ENCODE measurements around the gene ADM.

The ADM gene

DNA sequence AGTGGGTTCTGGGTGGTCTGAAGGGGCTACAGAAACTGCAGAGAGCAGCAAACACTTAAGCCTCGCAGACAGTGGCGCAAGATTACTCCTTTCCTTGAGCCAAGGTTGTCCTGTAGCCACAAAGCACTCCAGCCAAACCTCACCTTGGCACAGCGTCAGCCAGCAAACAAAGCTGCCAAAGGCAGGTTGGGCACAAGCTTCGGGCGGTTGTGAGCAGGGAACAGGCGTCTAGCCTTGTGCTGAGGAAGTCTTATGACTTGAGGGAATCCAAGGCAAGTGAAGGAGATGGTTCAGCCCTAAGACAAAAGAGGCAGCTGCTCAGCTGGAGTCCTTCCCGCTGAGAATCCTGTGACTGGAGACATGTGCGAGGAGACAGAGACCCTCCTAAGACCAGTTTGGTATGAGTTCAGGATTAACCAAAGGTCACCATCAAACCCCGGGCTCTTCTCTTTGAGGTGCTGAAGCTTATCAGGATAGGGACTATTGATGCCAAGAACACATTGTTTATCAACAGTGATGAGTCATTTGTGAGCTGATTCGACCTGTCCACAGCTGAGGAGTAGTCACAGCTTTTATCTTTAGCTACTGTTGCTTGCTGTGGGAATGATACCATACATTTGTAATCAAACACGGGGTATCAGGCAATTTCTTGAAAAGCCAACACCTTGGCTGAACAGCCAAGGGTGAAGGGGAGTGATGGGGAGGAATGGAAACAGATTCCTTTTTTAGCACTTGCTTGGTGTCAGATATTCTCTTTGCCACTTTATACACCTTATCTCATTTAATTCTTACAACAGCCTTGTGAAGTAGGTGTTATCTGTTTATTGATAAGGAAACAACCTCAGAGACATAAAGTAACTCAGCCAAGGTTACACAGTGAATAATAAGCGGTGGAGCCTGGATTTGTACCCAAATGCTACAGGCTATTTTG is 4.6 kb downstream of the ADM start:
- DNase-seq (ENCODE audit: low spot score), result peak; percentile 45

DNA sequence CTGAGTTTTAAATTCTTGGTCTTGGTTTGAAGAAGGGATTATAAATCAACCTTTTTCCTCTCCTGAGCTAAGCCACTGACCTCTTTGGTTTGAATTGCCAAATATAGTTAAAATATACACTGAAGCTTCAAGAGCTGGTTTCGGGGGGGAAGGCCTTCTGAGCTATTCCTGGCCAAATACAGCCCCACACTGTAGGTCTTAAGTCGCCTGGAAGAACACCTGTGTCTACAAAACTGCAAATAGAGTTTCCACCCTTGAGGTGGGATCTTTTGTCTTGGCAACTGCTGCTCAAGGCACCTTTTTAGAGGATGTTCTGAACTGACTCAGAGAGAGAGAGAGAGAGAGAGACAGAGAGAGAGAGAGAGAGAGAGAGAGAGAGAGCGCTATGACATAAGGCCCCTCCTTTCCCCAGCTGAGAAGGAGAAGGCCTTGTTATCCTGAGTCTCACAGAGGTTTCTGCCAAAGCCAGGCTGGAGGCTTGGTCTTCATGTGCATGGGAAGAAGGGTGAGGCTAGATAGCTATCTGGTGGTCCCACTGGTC is 5.5 kb downstream of the ADM start:
- no peak for DNase-seq (ENCODE audit: low spot score)

DNA sequence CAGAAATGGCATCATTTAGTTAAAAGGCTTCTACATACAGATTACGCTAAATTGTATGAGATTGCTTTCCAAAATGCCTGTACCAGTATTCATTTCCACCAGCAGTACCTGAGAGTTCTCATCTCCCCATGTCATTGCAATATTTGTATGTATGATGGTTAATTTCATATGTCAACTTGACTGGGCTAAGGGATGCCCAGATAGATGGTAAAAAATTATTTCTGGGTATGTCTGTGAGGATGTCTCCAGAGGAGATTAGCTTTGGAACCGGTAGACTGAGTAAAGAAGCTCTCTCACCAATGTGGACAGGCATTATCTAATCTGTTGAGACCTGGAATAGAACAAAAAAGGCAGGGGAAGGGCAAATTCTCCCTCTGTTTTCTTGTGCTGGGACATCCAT is 6.9 kb downstream of the ADM start:
- DNase-seq (ENCODE audit: low spot score), result no peak

DNA sequence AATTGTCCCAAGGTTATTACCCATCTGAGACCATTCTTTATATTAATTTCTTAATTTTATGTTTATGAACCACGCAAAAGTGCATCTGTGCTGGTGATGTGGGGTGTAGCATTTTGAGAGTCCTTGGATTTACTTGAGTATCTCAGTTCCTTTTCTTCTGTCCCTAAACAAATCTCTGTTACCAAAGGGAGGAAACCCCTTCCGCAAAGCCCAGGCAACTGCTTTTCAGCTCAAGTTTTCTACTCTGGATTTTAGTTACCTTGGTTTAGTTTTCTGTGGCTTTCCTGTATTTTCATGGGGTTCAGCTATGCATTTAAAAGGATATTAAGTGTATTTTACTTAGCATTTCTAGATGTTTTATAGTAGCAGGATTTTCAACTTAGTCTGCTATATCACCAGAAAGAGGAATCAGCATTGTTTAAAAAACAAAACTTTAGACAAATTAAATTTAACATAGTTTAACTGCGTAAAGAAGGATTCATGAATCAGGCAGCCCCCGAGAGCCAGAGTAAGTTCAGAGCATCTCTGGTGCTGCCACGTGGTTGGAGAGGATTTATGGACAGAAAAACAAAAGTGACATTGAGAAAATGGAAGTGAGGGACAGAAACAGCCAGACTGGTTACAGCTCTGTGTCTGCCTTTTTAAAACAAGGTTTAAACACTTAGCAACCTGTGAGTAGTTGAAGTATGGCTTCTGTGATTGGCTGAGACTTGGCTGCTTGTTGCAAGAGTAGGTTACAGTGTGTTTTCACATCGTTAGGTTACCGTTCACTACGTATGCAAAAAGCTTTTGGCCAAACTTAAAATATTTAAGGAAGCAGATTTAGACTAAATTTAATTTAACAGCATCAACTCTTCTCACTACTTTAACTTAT is 9.6 kb downstream of the ADM start:
- DNase-seq (ENCODE audit: low spot score), result no peak

DNA sequence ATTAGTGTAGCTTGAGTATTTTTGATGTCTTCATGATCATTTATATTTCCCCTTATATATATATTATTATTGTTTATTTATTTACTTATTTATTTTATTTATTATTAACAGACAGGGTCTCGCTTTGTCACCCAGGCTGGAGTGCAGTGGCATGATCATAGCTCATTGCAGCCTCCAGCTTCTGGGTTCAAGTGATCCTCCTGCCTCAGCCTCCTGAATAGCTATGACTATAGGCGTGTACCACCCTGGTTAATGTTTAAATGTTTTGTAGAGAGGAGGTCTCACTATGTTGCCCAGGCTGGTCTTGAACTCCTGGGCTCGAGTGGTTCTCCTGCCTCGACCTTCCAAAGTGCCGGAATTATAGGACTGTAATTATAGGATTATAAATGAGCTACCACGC is 10.2 kb downstream of the ADM start:
- DNase-seq (ENCODE audit: low spot score), result no peak

DNA sequence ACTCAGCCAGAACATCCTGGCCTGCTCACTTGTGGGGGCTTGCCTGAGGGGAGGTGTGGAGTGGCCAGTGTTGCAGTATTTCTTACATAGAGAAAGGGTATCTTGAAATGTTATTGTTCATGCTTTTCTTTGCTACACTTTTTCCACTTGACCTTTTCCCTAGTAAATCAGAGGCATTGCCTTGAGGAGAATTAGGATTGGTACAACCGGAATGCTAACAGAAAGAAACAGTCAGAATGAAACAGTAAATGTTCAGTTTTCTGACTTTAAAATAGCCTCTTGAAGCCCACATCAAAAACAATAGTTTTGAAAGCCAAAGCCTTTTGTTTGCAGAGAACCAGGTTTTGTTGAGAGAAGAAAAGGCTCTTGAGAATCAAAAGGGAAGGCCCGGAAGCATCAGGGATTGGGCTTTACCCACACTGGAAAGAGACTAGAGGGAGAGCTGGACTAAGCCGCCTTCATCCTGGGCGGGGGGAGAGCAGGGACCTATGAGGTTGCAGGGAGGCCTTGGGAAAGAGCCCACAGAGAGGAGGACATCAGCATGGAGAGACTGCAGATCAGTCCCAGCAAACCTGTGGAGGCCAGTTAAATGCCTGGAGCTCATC is 12.4 kb downstream of the ADM start:
- no peak for DNase-seq (ENCODE audit: low spot score)

DNA sequence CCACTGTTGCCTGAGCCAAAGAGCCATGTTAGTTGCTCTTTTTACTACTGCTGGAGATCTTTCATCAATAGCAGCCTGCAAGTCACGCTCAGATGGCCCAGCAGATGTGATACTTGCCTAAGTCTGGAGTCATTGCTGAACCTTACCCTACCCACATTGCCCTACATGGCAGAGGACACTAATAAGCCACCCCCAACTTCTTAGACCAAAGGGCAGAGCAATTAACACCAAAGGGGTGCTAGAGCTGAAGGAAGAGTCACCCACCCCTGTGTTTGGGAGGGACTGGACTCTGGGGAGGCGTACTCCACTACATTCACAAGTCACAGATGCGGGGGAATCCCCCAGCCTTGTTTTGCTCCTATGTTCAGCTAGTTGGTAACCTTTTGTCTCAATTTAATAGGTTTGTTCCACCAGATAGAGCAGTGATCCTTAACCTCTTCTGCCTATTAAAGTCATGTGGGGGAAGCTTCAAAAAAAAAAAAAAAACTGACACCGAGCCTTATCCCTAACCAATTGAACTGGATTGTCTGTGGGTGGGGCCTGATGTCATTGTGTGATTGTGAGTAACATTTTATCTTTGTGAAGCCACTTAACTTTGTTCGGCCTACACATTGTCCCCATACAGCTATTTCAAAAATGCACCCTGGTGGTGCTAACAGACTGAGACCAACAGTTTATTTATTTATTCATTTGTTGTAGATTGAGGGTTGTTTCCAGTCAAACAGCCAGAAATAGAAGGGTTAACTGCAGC is 13.1 kb downstream of the ADM start:
- no peak for DNase-seq (ENCODE audit: low spot score)

DNA sequence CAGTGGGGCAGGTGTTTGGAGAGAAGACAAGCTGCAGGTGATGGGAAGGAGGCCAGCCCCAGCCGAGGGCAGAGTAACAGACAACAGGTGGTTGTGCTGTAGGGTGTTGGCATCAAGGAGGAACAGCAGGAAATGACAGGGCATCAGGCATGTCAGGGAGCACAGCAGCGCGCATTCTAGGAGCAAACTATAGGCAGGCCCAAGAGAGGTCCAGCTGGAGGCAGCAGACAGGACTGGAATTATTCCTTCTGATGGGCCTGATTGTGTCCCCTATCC is 13.6 kb downstream of the ADM start:
- no peak for DNase-seq (ENCODE audit: low spot score)

DNA sequence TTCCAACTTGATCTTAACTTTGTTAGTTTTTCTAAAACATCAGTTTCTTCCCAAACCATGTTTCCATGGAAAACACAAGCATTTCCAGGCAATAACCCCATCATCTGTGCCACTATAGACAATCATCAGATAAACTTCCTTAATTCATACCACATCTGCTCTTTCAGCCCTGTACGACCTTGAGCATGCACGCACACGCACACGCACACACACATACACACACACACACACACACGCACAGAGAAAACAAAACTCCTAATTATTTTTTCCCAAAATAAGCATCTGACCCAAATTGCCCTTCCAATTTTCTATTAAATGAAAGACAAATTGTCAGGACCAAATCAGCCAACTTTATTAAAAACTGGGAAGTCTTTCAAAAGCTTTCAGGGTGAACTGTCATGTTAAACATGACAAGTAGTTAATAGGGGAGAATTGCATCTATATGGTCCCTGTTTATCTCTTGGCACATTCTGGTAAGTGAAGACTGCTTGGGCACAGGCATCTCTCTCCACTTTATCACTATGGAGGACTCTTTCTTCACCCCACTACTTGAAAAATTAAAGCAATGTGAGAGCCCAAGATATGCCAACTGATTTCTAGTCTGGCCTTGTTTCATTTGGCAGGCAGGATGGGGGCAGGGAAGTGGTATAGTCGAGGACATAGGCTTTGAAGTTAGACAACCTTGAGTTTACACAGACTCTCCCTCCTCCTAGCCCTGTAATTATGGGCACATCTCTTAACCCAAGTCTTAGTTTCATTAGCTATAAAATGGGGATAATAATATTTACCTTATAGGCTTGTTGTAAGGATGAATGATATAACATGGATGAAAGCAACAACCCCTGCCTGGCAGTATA is 15.1 kb downstream of the ADM start:
- DNase-seq (ENCODE audit: low spot score), result no peak

DNA sequence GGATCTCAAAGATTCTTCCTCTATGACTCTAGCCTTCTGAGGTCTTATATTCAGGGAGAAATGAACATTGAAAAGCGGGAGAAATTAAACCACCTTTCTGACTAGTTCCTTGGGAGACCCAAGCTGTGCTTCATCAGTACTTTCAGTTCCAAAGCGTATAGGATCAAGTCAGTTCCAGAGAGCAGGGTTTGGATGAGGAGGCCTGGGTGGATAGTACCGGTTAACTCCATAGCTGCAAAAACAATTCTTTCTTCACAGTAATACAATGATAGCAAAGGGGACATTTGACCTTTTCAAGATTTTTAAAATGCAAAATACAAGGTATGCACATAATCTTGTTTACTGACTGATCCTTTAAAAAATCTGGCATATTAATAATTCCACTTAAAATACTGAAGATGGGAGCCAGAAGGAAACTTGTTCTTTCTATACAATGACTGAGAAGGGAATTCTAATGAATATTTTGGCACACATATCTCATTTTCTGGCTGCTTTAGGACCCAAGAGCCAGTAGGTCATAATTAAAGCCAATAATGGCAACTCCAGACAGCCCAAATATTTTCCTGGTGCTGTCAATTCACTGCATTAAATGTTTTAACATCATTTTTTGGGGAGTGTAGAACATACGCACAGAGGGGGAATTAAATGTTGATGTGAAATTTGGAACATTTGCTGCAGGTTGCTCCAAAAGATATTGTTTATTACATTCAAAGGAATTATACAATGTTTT is 16.0 kb downstream of the ADM start:
- no peak for DNase-seq (ENCODE audit: low spot score)

DNA sequence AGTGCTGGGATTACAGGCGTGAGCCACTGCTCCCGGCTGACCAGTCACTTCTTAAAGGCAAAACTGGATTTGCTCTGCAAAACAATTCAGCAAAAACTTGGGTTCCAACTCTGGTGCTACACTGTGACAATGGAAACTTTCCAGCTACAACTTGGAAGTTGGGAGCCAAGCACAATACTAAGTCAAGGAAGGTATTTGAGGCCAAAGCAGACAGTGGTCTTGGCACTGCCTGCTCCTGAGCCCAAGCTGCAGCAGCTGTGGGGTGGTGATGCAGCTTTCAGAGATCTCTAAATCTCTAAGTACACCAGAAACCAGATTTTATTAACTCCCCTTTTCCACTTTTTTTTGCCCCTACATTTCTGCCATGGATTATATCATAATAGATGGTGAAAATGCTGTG is 17.5 kb downstream of the ADM start:
- DNase-seq (ENCODE audit: low spot score), result no peak

DNA sequence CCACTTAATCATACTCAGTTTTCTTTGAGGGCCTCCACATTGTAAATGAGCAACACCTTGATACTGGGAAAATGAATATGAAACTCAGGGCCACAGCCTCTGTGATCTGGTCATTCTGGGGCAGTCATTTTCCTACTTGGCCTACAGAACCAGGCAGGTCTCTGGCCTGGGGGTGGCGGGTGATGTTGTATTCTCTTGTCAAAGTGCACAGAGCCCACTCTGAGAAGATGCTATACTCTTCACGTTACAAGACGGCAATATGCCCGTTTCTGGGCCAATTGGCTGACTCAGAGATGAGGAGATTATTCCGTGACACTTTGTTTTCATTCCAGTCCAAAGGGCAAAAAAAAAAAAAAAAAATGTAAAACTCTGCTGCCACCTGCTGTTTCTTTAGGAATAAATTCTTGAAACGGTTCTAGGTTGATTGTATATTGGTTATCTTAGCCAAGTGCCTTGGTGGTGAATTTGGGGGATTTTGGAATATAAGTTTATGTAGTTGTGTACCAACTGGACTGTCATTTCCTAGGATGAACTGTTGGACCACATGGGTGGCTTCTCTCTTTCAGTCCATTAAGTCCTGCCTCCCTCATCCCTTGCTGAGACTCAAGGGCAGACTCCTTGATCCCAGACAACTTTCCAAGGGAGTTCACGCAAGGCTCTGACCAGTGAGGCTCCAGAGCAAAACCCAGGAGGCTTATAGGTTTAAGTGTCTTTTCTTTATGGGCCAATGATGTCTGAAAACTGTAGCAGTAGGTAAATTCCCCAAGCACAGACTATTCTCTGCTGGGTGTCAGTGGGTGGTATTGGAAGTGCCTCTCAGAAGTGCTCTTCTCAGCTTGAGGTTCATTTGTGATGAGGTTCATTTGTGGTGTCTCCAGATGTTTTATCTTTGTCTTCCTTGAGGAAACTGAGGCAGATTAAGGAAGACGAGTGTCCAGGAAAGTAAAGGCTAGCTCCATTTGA is 18.2 kb downstream of the ADM start:
- peak; percentile 53 for DNase-seq (ENCODE audit: low spot score)

DNA sequence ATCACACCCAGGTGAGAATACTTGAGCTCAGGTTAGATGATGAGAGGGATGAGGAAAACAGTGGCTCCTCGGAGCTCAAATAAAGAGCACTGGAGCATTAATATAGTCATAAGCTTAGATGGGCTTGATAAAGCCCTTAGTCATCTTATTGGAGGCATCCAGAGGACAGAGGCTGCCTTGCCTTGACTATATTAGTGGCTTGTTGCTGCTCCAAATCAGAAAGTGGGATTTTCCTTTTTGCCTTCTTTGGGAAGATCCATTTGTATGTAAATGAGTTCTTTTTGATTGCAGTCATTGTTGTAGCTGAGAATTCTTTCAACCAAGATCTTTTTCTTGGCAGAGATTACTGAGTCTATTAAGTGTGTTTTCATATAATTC is 18.9 kb downstream of the ADM start:
- DNase-seq (ENCODE audit: low spot score), result no peak

DNA sequence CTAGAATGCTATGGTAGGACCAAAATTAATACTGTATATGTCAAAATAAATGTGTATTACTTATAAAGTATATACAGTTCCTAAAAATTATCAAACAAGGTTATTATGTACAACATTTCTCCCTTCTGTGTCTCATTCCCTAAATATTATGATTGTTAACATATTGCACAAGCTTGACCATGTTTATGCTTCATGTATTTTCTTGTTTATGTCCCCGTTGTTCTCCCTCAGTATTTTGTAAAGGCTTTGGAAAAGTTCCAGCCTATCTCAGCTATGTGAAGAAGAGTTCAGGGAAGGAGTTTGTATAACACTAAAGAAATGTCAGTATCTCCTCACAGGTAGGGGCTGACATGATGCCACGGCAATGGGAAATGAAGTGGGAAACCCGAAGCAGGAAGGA is 19.6 kb downstream of the ADM start:
- DNase-seq (ENCODE audit: low spot score), result no peak

DNA sequence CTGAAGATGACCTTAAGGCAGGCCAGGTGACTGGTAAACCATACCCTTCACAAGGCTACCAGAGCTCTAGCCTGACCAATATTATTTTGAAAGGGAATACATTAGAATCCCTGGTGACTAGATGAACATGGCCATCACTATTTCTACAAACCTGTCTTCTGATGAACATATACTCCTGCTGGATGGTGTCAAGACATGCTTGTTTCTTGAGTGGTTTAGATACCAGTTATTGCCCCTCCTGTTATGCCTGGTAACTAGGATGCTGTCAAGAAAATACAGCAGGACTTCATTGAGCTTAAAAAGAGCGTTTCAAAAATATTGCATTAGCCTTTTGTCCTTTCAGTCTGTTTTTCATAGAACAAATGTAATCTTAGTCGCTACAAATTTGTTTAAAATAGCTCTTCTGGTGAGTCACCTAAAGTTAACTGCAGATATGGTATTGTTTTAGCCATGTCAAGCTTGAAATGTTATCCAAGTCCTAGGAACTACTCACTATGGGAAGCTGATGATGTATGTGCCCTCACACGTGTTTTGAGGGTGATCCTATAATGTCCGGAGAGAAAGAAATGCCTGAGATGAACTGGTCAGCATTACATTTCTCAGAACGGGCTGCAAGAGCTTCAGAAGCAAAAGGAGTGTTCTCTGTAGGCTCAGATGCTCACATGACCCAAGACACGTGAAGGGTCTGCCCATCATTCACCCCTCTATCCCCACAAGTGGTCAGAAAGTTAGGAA is 20.6 kb downstream of the ADM start:
- no peak for DNase-seq (ENCODE audit: low spot score)

DNA sequence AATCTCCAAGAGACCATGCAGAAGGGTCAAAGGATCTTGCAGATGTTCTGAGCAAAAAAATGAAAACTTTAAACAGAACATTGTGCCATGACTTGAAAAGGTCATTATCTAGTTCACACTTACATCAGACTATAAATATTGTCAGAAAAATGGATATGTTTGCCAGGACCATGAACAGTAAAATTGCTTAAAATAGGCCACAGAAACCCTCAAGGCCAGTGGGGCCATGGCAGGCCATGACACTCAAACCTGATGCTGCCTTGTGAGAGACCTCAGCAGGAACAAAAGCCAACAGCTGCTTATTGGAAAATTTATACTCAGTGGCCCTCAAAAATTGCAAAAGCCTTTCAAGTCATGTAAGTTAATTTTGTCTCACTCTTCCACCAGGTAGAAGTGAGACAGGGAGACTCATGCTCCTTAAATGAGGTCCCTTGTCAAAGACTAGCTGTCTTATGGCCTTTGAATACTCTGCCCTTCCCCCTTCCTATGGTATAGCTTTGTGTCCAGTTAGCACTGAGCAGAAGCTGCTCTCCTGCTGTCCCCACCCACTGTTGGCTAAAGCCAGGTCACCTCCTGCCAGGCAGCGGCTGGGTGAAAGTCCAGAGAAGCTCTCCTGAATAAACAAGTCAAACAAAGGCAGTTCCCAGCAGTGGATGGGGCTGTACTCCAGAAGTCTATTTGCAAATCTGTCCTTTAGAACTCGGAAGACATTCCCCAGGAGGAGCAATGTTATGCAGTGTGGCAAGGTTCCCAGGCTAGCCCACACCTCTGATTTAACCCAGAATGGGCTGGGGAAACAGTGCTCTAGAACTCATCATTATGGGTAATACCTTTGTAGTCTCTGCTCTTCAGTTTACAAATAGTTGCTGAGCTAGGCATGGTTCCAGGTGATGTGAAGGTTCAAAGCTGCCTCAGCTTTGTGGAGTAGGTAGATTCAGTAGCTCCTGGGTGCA is 21.4 kb downstream of the ADM start:
- DNase-seq (ENCODE audit: low spot score), result no peak

DNA sequence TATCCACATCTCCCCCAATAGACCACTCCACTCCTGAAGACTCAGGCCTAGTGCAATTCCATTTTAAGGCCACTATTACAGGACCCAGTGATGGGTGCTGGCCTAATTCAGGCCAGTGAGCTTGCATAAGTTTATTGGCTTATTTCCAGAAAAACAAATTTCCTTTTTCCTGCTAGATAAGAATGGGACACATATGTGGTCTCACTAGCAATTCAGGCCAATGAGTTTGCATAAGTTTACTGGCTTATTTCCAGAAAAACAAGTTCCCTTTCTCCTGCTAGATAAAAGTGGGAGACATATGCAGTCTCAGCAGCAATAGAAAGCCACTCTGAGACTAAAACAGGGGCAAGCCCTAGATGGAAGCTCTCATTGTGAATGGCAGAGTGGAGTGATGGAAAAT is 22.4 kb downstream of the ADM start:
- no peak for DNase-seq (ENCODE audit: low spot score)

Measured in AG08396 (cell line).